GM19025 (cell line): ENCODE measurements around the gene TPX2.

Source experiments
- ATAC-seq: cut with Tn5 transposase; IDR thresholded peaks from one replicate; pipeline ENCODE4 v1.9.1; 2021; ENCODE audit warnings: mild to moderate bottlenecking, low read depth, moderate library complexity; ENCODE audit not compliant: unreplicated experiment

Gene TPX2

GRCh38 chr20:31705598-31706597 is 33.2 kb upstream of the TPX2 start:
- ATAC-seq: peak; percentile 92

DNA sequence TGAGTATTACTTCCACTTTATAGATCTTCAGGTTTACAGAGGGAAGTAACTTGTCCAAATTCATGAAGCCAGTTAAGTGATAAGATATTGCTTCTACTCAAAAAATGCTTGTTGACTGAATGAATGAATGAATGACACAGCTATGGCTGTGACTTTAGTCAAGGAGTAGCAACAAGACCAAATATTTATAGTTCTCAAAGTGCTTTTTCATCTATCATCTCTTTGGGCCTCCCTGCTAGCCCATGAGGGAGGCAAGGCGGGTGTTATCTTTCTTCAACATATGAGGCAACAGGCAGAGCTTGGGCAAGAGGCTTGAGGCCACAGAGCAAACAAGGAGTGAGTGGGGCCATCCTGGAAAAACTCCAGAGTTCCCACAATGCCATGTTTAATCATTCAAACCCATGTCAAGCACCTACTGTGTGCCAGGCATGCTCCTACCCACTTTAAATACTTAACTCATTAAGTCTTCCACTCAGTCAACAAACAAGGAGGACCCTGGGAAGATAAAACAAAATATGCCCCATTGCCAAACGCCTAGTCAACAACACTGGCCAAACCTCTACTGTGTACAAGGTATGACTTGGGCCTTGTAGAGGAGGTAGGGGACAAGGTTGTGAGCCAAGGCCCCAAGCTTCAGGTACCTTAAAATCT is 32.4 kb upstream of the TPX2 start:
- no peak for ATAC-seq

GRCh38 chr20:31707258-31707615 is 31.9 kb upstream of the TPX2 start:
- ATAC-seq: no peak

DNA sequence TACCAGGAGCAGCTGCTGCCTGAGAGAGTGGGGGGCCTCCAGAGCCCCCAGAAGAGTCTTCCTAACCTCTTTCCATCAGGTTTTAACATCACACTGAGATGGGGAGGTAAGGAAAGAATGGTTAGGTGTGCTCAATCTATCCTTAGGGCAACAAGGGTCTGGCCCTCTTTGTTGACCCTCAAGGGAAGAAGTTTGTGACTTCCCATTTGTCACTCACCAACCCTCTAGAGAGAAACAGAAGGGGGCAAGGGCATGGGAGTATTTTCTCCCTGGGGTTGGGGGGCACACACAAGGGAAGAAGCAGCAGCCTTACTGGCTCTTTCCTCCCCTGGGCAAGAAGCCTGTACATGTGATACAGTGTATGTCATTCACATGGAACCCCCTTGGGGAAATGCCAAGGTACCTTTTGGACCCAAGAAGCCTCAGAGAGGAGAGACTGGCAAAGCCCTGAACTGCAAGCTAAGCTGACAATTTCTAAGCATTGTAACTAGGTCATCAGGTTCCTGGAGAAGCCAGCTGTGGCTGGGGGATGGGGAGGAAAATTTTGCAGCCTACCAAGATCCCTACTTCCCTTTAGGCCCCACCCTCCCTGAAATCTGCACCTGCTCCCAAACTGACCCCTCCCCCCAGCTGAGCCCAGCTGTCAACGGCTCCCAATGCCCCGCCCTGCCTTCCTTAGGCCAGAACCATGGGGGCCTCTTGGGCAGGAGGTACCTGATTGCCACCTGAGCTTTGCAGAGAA is 30.9 kb upstream of the TPX2 start:
- ATAC-seq: no peak

- no peak for ATAC-seq
Measured at GRCh38 chr20:31708736-31709534, 30.2 kb upstream of the TPX2 start.

- ATAC-seq: no peak
Measured at GRCh38 chr20:31709939-31710338, 29.2 kb upstream of the TPX2 start.

- no peak for ATAC-seq
Measured at GRCh38 chr20:31710423-31711108, 28.5 kb upstream of the TPX2 start.

- no peak for ATAC-seq
Measured at GRCh38 chr20:31711179-31712111, 27.6 kb upstream of the TPX2 start.

- no peak for ATAC-seq
Measured at GRCh38 chr20:31712112-31712553, 27.0 kb upstream of the TPX2 start.

- no peak for ATAC-seq
Measured at GRCh38 chr20:31712564-31713311, 26.4 kb upstream of the TPX2 start.

- no peak for ATAC-seq
Measured at GRCh38 chr20:31713312-31714273, 25.5 kb upstream of the TPX2 start.

GRCh38 chr20:31715766-31716165 is 23.3 kb upstream of the TPX2 start:
- ATAC-seq: no peak

DNA sequence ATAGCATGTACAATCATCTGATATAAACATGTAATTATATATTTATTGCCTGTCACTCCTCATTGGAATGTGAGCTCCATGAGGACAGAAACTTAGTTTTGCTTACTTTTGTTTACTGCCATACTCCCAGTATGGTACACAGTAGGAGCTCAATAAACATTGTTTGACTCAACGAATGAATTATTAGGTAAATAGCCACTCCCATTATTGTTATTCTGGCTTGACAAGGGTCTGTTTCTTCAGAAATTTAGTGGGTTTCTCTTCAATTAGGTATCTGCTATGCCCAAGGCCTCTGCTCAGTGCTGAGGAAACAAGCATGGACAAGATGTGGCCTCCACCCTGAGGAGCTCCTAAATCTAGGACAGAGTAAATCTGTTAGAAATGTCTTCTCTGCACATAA is 22.7 kb upstream of the TPX2 start:
- ATAC-seq: no peak

- ATAC-seq: no peak
Measured at GRCh38 chr20:31716818-31717477, 22.1 kb upstream of the TPX2 start.

DNA sequence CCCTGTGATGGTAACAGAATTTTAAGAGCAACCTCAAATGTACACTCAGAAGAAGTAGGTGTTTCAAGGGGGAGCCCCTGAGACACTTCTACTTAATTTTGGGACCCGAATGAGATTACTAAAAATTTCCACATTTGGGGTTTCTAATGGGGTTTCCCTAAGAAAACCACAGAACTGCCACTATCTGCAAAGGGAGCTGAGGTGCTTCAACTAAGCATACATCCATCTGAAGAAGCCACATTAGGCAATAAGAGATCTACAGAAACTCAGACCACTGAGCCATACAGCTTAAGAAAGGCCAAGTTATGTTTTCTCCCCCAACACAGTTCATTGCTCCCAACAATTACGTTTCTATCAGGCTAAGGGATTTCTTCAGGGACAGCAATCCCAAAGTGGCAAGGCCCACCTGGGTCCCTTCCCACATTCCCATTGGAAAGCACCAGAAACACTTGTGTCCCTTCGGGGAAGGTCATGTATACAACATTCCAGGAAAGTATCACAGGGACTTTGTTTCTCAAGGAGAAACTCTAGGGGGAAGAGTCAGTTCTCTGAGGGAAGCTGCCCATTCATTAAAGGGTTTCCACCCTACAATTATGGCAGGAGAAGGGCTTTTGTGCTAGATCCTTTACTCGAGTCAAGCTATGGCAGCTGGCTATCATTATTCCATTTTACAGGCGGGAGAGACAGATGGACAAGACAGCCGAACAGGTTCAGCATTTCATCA is 21.4 kb upstream of the TPX2 start:
- ATAC-seq: no peak
